HEK293T (cell line): ENCODE results near the gene CD5L.

Experiments
- CTCF ChIA-PET: fragments of 350-600 bp; formaldehyde crosslinking; extraction: SDS; loops from one replicate; lab custom pipeline; 2021; ENCODE audit warnings: antibody characterized with exemption, inconsistent platforms; lab: Yijun Ruan, JAX
- POLR2A ChIA-PET: fragments of 350-600 bp; formaldehyde crosslinking; extraction: SDS; loops from one replicate; lab custom pipeline; 2020; ENCODE audit warnings: antibody characterized with exemption, inconsistent platforms; lab: Yijun Ruan, JAX
- DNase-seq: peaks from one replicate; pipeline ENCODE4 v3.0.0; 2012; ENCODE audit warnings: mixed read lengths; ENCODE audit errors: extremely low spot score
- ARNT ChIP-seq: fragments of 450-650 bp; IDR thresholded peaks from 2 replicates; pipeline ENCODE4 v1.6.1; 2017; ENCODE audit warnings: mild to moderate bottlenecking
- BHLHE40 ChIP-seq: fragments of 450-650 bp; IDR thresholded peaks from 2 replicates; pipeline ENCODE4 v1.6.1; 2016; ENCODE audit warnings: mild to moderate bottlenecking, moderate library complexity, borderline replicate concordance
- CTBP1 ChIP-seq: fragments of 450-650 bp; IDR thresholded peaks from 2 replicates; pipeline ENCODE4 v1.6.1; 2016; ENCODE audit warnings: borderline replicate concordance
- ELF4 ChIP-seq: fragments of 450-650 bp; IDR thresholded peaks from 2 replicates; pipeline ENCODE4 v1.6.1; 2017; ENCODE audit warnings: antibody characterized with exemption
- FOXA1 ChIP-seq: fragments of 450-650 bp; IDR thresholded peaks from 2 replicates; pipeline ENCODE4 v1.6.1; 2016; ENCODE audit warnings: mild to moderate bottlenecking
- FOXK2 ChIP-seq: fragments of 450-650 bp; IDR thresholded peaks from 2 replicates; pipeline ENCODE4 v1.6.1; 2016; ENCODE audit warnings: mild to moderate bottlenecking
- FOXM1 ChIP-seq: fragments of 450-650 bp; IDR thresholded peaks from 2 replicates; pipeline ENCODE4 v1.6.1; 2017; ENCODE audit warnings: mild to moderate bottlenecking, borderline replicate concordance
- HDGF ChIP-seq: fragments of 450-650 bp; IDR thresholded peaks from 2 replicates; pipeline ENCODE4 v1.6.1; 2017; ENCODE audit warnings: antibody characterized with exemption, borderline replicate concordance
- L3MBTL2 ChIP-seq: fragments of 450-650 bp; conservative IDR thresholded peaks from 2 replicates; pipeline ENCODE4 v1.6.1; 2016; ENCODE audit warnings: mild to moderate bottlenecking
- LEF1 ChIP-seq: fragments of 450-650 bp; IDR thresholded peaks from 2 replicates; pipeline ENCODE4 v1.6.1; 2017; ENCODE audit warnings: mild to moderate bottlenecking, borderline replicate concordance
- NFRKB ChIP-seq: fragments of 450-650 bp; IDR thresholded peaks from 2 replicates; pipeline ENCODE4 v1.6.1; 2016; ENCODE audit warnings: mild to moderate bottlenecking, moderate library complexity
- SP1 ChIP-seq: fragments of 450-650 bp; IDR thresholded peaks from 2 replicates; pipeline ENCODE4 v1.6.1; 2017
- SUZ12 ChIP-seq: fragments of 450-650 bp; IDR thresholded peaks from 2 replicates; pipeline ENCODE4 v1.6.1; 2016; ENCODE audit warnings: mild to moderate bottlenecking
- TARDBP ChIP-seq: fragments of 450-650 bp; IDR thresholded peaks from 2 replicates; pipeline ENCODE4 v1.6.1; 2016
- ZNF384 ChIP-seq: fragments of 450-650 bp; IDR thresholded peaks from 2 replicates; pipeline ENCODE4 v1.6.1; 2016
- TF ChIP-seq, protein P1 (sequence below): fragments of 450-650 bp; IDR thresholded peaks from 2 replicates; pipeline ENCODE4 v1.6.1; 2016

The CD5L gene

DNA sequence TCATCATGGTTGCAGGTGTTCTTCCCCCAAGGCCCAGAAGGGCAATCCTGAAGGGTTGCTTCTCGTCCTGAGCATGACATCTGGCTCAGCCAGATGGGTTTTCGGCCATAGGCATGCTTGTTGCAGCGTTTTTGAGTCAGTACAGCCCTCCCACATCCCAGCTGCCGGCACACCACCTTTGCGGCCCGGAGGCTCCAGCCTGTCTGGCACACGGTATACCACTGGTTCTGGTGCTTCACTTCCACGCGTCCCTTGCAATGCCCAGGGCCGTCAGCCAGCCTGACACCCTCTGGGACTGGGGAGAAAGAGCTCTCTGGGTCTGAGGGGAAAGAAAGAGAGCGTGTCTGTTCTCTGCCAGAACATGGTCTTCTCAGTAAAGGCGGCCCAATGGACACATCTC lies 7.2 kb downstream of the CD5L start:
- CTCF ChIA-PET, result interaction anchor here (0.6 kb wide), 1 partner anchor 9 kb away, joined by 3 read pairs; no protein-coding TSS in a partner anchor
- no peak for TF ChIP-seq SUZ12
- no peak for TF ChIP-seq FOXM1
- TF ChIP-seq HDGF, result no peak
- TF ChIP-seq BHLHE40, result no peak
- TF ChIP-seq ELF4, result no peak
- no peak for TF ChIP-seq CTBP1
- no peak for TF ChIP-seq NFRKB
- no peak for TF ChIP-seq TARDBP
- TF ChIP-seq FOXA1, result no peak
- TF ChIP-seq SP1, result no peak
- no peak for TF ChIP-seq L3MBTL2
- no peak for TF ChIP-seq ARNT
- no peak for TF ChIP-seq LEF1
- no peak for TF ChIP-seq ZNF384
- no peak for DNase-seq
- POLR2A ChIA-PET, result no interaction called here

DNA sequence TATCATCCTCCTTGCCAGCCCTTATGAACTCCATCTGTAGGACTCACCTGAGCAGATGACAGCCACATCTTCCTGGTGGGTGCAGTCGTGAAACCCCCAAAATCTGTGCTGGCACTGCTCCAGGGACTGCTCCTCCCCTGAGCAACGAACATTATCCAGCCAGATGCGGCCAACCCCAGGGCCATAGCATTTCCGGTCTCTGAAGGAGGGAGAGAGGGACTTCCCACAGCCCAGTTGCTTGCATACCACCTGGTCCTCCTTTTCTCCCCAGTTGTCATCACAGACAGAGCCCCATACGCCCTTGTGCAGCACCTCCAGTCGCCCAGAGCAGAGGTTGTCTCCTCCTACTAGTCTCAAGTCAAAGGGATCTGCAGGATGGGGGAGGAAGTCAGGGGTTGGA lies 8.5 kb downstream of the CD5L start:
- ChIA-PET CTCF (no interaction called here), POLR2A (no interaction called here)
- no peak for DNase-seq
- TF ChIP-seq L3MBTL2 (no peak), LEF1 (no peak), HDGF (no peak), TARDBP (no peak), NFRKB (no peak), ARNT (no peak), CTBP1 (no peak), FOXA1 (no peak), FOXM1 (no peak), SUZ12 (no peak), SP1 (no peak), ZNF384 (no peak), ELF4 (no peak), FOXK2 (no peak), BHLHE40 (no peak)
- TF ChIP-seq, protein P1, sequence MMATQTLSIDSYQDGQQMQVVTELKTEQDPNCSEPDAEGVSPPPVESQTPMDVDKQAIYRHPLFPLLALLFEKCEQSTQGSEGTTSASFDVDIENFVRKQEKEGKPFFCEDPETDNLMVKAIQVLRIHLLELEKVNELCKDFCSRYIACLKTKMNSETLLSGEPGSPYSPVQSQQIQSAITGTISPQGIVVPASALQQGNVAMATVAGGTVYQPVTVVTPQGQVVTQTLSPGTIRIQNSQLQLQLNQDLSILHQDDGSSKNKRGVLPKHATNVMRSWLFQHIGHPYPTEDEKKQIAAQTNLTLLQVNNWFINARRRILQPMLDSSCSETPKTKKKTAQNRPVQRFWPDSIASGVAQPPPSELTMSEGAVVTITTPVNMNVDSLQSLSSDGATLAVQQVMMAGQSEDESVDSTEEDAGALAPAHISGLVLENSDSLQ, result no peak

DNA sequence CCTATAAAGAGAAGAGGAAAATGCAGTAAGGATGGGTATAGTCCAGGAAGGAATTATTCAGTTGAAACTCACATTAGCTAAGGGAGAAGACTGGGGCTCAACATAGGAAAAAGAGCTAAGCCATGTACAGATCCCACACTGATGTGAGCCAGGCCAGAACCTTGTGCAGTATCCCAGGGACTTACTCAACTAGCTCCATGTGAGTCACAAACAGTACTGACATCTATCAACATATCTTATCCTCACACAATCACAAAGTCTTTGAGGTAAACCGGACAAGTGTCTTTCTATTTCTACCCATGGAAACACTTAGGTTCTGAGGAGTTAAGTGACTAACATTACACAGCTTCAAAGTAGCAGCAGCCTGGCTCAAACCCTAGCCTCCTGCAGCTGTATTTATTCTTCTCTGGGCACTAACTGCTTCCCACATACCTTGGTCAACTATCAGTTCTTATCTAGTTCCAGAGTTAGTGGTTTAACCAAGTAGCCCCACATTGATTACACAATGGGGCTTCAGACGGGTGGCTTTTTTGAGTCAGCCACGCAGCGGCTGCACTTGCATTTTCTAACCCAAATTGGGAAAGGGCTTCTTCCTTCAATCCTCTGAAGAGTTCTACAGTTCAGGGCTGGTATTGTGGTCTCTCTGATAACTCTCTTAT lies 9.5 kb downstream of the CD5L start:
- ChIA-PET CTCF (no interaction called here), POLR2A (no interaction called here)
- TF ChIP-seq BHLHE40 (no peak), SUZ12 (no peak), NFRKB (no peak), FOXM1 (no peak), HDGF (no peak), CTBP1 (no peak), SP1 (no peak), FOXA1 (no peak), TARDBP (no peak), FOXK2 (no peak), LEF1 (no peak), L3MBTL2 (no peak), ZNF384 (no peak)
- TF ChIP-seq, protein P1, result no peak
- no peak for DNase-seq

DNA sequence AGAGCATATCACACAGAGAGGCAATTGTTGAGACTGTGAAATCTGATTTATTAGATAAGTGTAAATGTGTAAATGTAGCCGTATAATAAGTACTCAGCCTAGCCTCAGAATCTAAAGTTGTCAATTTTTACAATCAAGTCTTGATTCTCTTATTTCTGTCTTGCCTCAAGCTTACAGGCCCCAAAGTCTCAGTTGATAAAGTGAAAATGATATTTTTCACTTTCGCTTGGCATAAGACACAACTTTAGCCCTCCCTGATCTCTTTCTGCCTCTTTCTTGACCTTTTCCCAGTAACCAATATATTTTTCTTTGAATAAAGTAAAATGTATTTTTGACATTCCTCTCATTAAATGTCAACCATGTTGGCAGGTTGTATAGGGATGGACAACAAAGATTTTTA lies 10.7 kb downstream of the CD5L start:
- DNase-seq, result no peak
- ChIA-PET CTCF (no interaction called here), POLR2A (no interaction called here)
- no peak for TF ChIP-seq TARDBP
- no peak for TF ChIP-seq SP1
- TF ChIP-seq FOXM1, result no peak
- TF ChIP-seq ARNT, result no peak
- no peak for TF ChIP-seq ELF4
- no peak for TF ChIP-seq LEF1
- TF ChIP-seq BHLHE40, result no peak
- no peak for TF ChIP-seq NFRKB
- TF ChIP-seq ZNF384, result no peak
- TF ChIP-seq, protein P1, result no peak
- TF ChIP-seq SUZ12, result no peak
- TF ChIP-seq HDGF, result no peak
- no peak for TF ChIP-seq FOXK2
- no peak for TF ChIP-seq FOXA1
- no peak for TF ChIP-seq L3MBTL2
- no peak for TF ChIP-seq CTBP1

DNA sequence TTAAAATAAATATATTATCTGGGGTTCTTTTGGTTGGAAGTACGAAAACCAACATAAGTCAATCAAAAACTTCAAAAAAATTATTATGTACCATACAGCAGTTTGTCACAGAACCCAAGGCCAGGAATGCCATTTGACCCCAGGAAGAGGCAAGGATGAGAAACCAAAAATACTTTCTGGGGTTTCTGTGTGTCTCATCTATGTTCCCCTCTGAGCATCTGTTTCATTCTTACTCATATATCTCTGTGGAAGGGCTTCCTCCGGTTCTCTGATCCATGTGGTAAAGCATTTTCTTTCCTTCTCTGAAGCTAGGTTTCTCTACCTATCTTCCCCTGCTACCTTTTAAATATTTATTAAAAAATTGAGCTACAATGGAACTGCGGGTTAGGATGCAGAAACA lies 11.9 kb downstream of the CD5L start:
- ChIA-PET CTCF (no interaction called here), POLR2A (no interaction called here)
- no peak for TF ChIP-seq CTBP1
- TF ChIP-seq ARNT, result no peak
- no peak for DNase-seq

DNA sequence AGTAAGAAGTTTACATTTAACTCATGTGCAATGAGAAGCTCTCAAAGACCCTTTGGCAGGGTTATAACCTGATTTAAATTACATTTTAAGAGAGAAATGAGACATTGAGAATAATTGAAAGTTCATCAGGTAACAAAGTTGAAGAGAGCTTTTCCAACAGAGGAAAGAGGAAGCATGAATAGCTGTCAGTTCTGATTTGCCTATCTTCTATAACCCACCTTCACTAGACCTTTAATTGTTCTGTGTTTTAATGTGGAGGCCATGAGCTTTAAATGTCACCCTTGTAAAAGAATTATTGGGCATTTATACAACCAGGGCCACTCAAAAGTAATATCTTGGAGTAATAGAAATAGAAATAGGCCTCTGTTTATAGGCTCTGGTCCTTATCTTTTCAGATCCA lies 12.4 kb downstream of the CD5L start:
- DNase-seq, result no peak
- POLR2A ChIA-PET, result no interaction called here
- TF ChIP-seq SUZ12 (no peak), ZNF384 (no peak), FOXM1 (no peak), LEF1 (no peak), NFRKB (no peak), CTBP1 (no peak)
- TF ChIP-seq, protein P1, result no peak
- CTCF ChIA-PET, result no interaction called here
